ENCODE data around the gene TSSK6. TPM values are rescaled to one million over a fixed set of nuclear protein-coding genes. Genes with fewer than 3 reads are reported as not detected.

The TSSK6 gene
- total RNA-seq, 1 donor from 2014 or later = 0.77 TPM

GRCh38 chr19:19505669-19506326, 9.6 kb downstream of the TSSK6 start:
- Histone ChIP-seq H3K9me3 (replicated peaks) (no peaks in the 10 kb centered on the region), H3K4me1 (no peaks in the 10 kb centered on the region), H3K4me3 (no peak overlapping the region), H3K36me3 (peaks cover 70% of the 10 kb centered on the region), H3K27me3 (ENCODE audit: low read depth) (no peaks in the 10 kb centered on the region), H3K27ac (replicated peaks) (no peak overlapping the region)
- intact Hi-C loops (cut with micrococcal nuclease) = no loop called here
- TF ChIP-seq CTCF (IDR thresholded peaks at IDR 0.05; ENCODE audit: borderline replicate concordance) = no peak
- no peak for DNase-seq

GRCh38 chr19:19504754-19505668, 10.3 kb downstream of the TSSK6 start:
- H3K36me3 ChIP-seq = peaks cover 78% of the 10 kb centered on the region
- intact Hi-C loops (cut with micrococcal nuclease) = no loop called here
- no peak for TF ChIP-seq CTCF (IDR thresholded peaks at IDR 0.05; ENCODE audit: borderline replicate concordance)
- no peak overlapping the region for H3K4me3 ChIP-seq
- H3K4me1 ChIP-seq = no peaks in the 10 kb centered on the region
- H3K9me3 ChIP-seq (replicated peaks) = no peaks in the 10 kb centered on the region
- H3K27me3 ChIP-seq (ENCODE audit: low read depth) = no peaks in the 10 kb centered on the region
- H3K27ac ChIP-seq (replicated peaks) = no peak overlapping the region
- no peak for DNase-seq

GRCh38 chr19:19502808-19503602, 12.3 kb downstream of the TSSK6 start:
- H3K27ac ChIP-seq (replicated peaks) = no peak overlapping the region
- H3K27me3 ChIP-seq (ENCODE audit: low read depth) = no peaks in the 10 kb centered on the region
- peaks cover 97% of the 10 kb centered on the region for H3K36me3 ChIP-seq
- H3K4me3 ChIP-seq = no peak overlapping the region
- no peak for TF ChIP-seq CTCF (IDR thresholded peaks at IDR 0.05; ENCODE audit: borderline replicate concordance)
- intact Hi-C loops (cut with micrococcal nuclease) = no loop called here
- H3K4me1 ChIP-seq = no peaks in the 10 kb centered on the region
- no peaks in the 10 kb centered on the region for H3K9me3 ChIP-seq (replicated peaks)
- DNase-seq = no peak

- Histone ChIP-seq H3K4me3 (no peak overlapping the region), H3K27ac (replicated peaks) (no peak overlapping the region), H3K27me3 (ENCODE audit: low read depth) (no peaks in the 10 kb centered on the region), H3K36me3 (peaks cover 97% of the 10 kb centered on the region), H3K9me3 (replicated peaks) (no peaks in the 10 kb centered on the region), H3K4me1 (no peaks in the 10 kb centered on the region)
- no peak for TF ChIP-seq CTCF (IDR thresholded peaks at IDR 0.05; ENCODE audit: borderline replicate concordance)
- DNase-seq = no peak
- intact Hi-C loops (cut with micrococcal nuclease) = no loop called here
Measured at GRCh38 chr19:19502281-19502680, 13.1 kb downstream of the TSSK6 start.

- no peaks in the 10 kb centered on the region for H3K27me3 ChIP-seq (ENCODE audit: low read depth)
- DNase-seq = no peak
- no peaks in the 10 kb centered on the region for H3K9me3 ChIP-seq (replicated peaks)
- no peak overlapping the region for H3K27ac ChIP-seq (replicated peaks)
- intact Hi-C loops (cut with micrococcal nuclease) = no loop called here
- no peak for TF ChIP-seq CTCF (IDR thresholded peaks at IDR 0.05; ENCODE audit: borderline replicate concordance)
- H3K4me3 ChIP-seq = no peak overlapping the region
- H3K36me3 ChIP-seq = peaks cover 99% of the 10 kb centered on the region
- no peaks in the 10 kb centered on the region for H3K4me1 ChIP-seq
Measured at GRCh38 chr19:19501798-19502197, 13.6 kb downstream of the TSSK6 start.

Data from left ventricle myocardium inferior (tissue), 1 donor.